ENCODE measurements around the gene USP25. TPM values are rescaled to one million over a fixed set of nuclear protein-coding genes. Genes with fewer than 3 reads are reported as not detected.

Gene USP25
- total and polyA plus RNA-seq, 2 of the 8 experiments (the other 6 are each of a cell fraction or from before 2014, with no cell fraction given) = 11.2 to 48.1 TPM

- H3K79me2 ChIP-seq (ENCODE audit: control insufficient read depth in 1 of 2, insufficient read depth in 2 of 2, low read length in 2 of 2) = no peaks in the 10 kb centered on the region
- no peak overlapping the region for H2BK15ac ChIP-seq (ENCODE audit: low read length)
- WGBS, 2 experiments (ENCODE audit: extremely low coverage in 1 of 2, insufficient coverage in 1 of 2, insufficient read length in 1 of 2, insufficient replicate concordance in 2 of 2, low coverage in 1 of 2, low lambda C conversion rate in 2 of 2, missing lambda C conversion rate in 1 of 2) = 88% methylated on average over 4 of the region's 4 CpGs; no CpG with 5 or more reads in 1 of the 2 experiments
- H3K9ac ChIP-seq (replicated peaks in 1 of 4; ENCODE audit: extremely low read depth in 1 of 4, low read depth in 3 of 4, low read length in 3 of 4) = no peak overlapping the region
- TF ChIP-seq KDM1A (IDR thresholded peaks at IDR 0.05; ENCODE audit: borderline replicate concordance, low read length) (peak; percentile 83), TEAD4 (IDR thresholded peaks at IDR 0.05; ENCODE audit: low read depth, low read length) (no peak)
- H3K4me3 ChIP-seq (ENCODE audit: extremely low read depth in 1 of 4, insufficient read depth in 2 of 4, low read depth in 3 of 4, low read length in 4 of 4) = no peak overlapping the region
- ChIA-PET POLR2A (ENCODE audit: partially characterized antibody) (no interaction called here), CTCF (ENCODE audit: partially characterized antibody) (interaction anchor here (0.6 kb wide), 1 partner anchor 86 kb away, joined by 3 read pairs; no protein-coding TSS in a partner anchor)
- H3K23ac ChIP-seq (ENCODE audit: insufficient read length) = no peak overlapping the region
- H4K91ac ChIP-seq (replicated peaks; ENCODE audit: insufficient read length, low read length) = no peak overlapping the region
- H4K8ac ChIP-seq (ENCODE audit: extremely low read depth, insufficient read depth, low read length) = no peak overlapping the region
- no peaks in the 10 kb centered on the region for H3K79me1 ChIP-seq (ENCODE audit: low read depth, low read length)
- H3K4ac ChIP-seq (replicated peaks; ENCODE audit: insufficient read length, low read depth, low read length) = no peak overlapping the region
- no peaks in the 10 kb centered on the region for H3K9me3 ChIP-seq (ENCODE audit: insufficient read depth in 2 of 2, low read depth in 1 of 2, low read length in 1 of 2)
- no peaks in the 10 kb centered on the region for H3K27me3 ChIP-seq (replicated peaks in 1 of 4; ENCODE audit: control insufficient read depth in 3 of 4, extremely low read depth in 1 of 4, insufficient read depth in 3 of 4, low read length in 3 of 4)
- H2AK5ac ChIP-seq (ENCODE audit: low read depth, low read length) = no peak overlapping the region
- no peak for DNase-seq (ENCODE audit: low read depth in 1 of 2, low spot score in 2 of 2)
- no peak overlapping the region for H2AFZ ChIP-seq (ENCODE audit: low read length)
- H2BK5ac ChIP-seq (ENCODE audit: low read depth, low read length) = no peak overlapping the region
- no peak for FAIRE-seq
- H3K14ac ChIP-seq (ENCODE audit: insufficient read length) = no peak overlapping the region
- H3K36me3 ChIP-seq (ENCODE audit: control insufficient read depth in 2 of 4, insufficient read depth in 4 of 4, low read length in 3 of 4) = peaks cover 0 to 45% (median 6%) of the 10 kb centered on the region in 4 experiments; a peak in 7 of 8 replicates
- no peak overlapping the region for H3K18ac ChIP-seq (ENCODE audit: extremely low read depth, low read length)
- H3K27ac ChIP-seq (ENCODE audit: low read depth, low read length) = no peak overlapping the region
- H3K4me2 ChIP-seq (ENCODE audit: insufficient read depth in 1 of 2, low read depth in 2 of 2, low read length in 2 of 2) = no peak overlapping the region
- H3K4me1 ChIP-seq (replicated peaks in 1 of 4; ENCODE audit: control insufficient read depth in 3 of 4, insufficient read depth in 4 of 4, low read length in 3 of 4) = no peaks in the 10 kb centered on the region
- H2BK12ac ChIP-seq (ENCODE audit: low read depth, low read length) = no peak overlapping the region
- no peaks in the 10 kb centered on the region for H4K20me1 ChIP-seq (replicated peaks in 1 of 2; ENCODE audit: control insufficient read depth in 1 of 2, insufficient read depth in 2 of 2, low read length in 2 of 2)
- H2BK20ac ChIP-seq (ENCODE audit: low read length) = no peak overlapping the region
- H3K23me2 ChIP-seq (ENCODE audit: low read depth, low read length) = no peaks in the 10 kb centered on the region
- no peak overlapping the region for H3K56ac ChIP-seq (replicated peaks; ENCODE audit: insufficient read length, low read depth, low read length)
- H2BK120ac ChIP-seq (replicated peaks; ENCODE audit: low read depth, low read length) = no peak overlapping the region
- H4K5ac ChIP-seq (ENCODE audit: insufficient read length, low read depth, low read length) = no peak overlapping the region
Measured at GRCh38 chr21:15868940-15869339, 139.2 kb downstream of the USP25 start.

Measured in H1 (cell line).